GM10847 (cell line): Measurements from ENCODE around the gene SLC12A5.

Source experiments
- POLR2A ChIP-seq: IDR thresholded peaks from 2 replicates; pipeline ENCODE4 v1.6.1; 2011; ENCODE audit not compliant: insufficient read length; ENCODE audit errors: extremely low read depth

SLC12A5 gene

GRCh38 chr20:46099491-46100287 lies 70.7 kb downstream of the SLC12A5 start:
- TF ChIP-seq POLR2A = no peak

GRCh38 chr20:46100988-46101387 lies 72.0 kb downstream of the SLC12A5 start:
- no peak for TF ChIP-seq POLR2A

GRCh38 chr20:46101957-46102356 lies 72.9 kb downstream of the SLC12A5 start:
- TF ChIP-seq POLR2A = no peak

GRCh38 chr20:46102940-46103339 lies 73.9 kb downstream of the SLC12A5 start:
- TF ChIP-seq POLR2A = no peak

- TF ChIP-seq POLR2A = no peak
These were observed 75.2 kb downstream of the SLC12A5 start for GRCh38 chr20:46104262-46104661.

GRCh38 chr20:46107061-46107460 lies 78.0 kb downstream of the SLC12A5 start:
- no peak for TF ChIP-seq POLR2A

- TF ChIP-seq POLR2A = no peak
These were observed 79.4 kb downstream of the SLC12A5 start for GRCh38 chr20:46108435-46108841.

- TF ChIP-seq POLR2A = no peak
These were observed 80.0 kb downstream of the SLC12A5 start for GRCh38 chr20:46108976-46109375.
